Iris pigment epithelial cell (primary cell): ENCODE results near the gene IL7R.

Experiments
- DNase-seq: peaks from one replicate; pipeline ENCODE4 v3.0.0-alpha.2; 2011; ENCODE audit warnings: low read depth

The IL7R gene, protein sequence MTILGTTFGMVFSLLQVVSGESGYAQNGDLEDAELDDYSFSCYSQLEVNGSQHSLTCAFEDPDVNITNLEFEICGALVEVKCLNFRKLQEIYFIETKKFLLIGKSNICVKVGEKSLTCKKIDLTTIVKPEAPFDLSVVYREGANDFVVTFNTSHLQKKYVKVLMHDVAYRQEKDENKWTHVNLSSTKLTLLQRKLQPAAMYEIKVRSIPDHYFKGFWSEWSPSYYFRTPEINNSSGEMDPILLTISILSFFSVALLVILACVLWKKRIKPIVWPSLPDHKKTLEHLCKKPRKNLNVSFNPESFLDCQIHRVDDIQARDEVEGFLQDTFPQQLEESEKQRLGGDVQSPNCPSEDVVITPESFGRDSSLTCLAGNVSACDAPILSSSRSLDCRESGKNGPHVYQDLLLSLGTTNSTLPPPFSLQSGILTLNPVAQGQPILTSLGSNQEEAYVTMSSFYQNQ

GRCh38 chr5:35856765-35857351 lies at the start of gene IL7R:
Gene IL7R (plus strand): TSS chr5:35856891. CDS start chr5:35856978, 87 bp downstream.
- DNase-seq: peak; percentile 75

DNA sequence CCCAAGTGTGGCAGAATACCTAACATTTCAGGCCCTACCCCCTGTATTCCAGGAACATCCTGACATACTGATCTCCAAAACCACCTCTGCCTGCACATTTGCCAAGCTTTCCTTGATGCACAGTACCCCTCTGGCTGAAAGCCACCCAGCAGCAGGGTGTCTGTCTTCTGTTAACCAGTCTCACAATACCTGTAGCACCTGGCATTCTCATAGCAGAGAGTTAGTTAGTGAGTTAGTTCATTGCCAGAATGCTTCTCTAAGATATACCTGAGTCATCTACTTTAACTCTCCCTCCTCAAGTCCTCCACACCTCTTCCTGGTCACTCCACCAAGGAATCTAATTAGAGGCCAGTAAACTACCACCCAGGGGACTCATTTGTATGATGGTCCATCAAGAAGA lies 46.1 kb upstream of the IL7R start:
- no peak for DNase-seq

DNA sequence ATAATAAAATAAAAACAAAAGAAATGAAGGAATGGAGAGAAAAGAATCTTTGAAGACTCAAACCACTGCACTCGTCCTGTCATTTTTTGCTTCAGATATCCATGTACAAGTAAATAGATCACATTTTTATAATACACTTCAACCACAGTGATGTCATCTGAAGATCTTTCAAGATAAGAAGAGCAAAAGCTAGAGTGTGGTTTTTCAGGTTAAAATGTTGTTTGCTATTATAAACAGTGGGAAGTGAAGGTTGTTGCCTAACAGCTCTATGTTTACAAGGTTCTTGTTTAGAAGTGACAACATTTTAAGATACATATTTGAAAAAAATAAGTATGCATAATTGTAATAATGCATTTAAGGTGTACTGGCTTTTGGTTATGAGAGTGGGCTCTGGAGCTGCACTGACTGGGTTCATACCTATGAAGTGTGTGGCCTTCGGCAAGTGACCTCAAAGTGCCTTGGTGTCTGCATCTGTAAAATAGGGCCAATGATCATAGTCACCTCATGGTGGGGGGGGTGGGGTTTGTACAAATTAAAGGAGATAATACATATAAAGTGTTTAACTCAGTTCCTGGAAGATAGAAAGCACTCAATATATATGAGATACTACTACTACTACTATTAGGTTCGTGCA lies 45.5 kb upstream of the IL7R start:
- DNase-seq: peak; percentile 75

DNA sequence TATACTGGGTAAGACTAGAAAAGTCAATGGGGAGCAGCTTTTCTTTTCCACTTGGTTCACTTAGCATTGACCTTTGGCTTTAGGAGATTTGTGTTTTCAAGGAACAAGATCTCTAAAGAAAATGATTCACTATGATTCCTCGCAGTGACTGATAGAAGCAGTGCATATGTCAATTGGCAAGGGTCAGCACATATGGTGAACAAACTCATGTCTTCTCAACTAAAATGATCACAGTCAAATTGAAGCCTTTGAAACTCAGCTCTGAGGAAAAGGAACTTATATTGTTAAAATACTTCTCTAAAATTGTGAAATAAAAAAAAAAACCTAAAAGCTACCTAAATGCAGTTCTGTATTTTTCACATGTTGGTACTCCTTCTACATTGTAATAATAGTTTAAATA lies 43.2 kb upstream of the IL7R start:
- no peak for DNase-seq

DNA sequence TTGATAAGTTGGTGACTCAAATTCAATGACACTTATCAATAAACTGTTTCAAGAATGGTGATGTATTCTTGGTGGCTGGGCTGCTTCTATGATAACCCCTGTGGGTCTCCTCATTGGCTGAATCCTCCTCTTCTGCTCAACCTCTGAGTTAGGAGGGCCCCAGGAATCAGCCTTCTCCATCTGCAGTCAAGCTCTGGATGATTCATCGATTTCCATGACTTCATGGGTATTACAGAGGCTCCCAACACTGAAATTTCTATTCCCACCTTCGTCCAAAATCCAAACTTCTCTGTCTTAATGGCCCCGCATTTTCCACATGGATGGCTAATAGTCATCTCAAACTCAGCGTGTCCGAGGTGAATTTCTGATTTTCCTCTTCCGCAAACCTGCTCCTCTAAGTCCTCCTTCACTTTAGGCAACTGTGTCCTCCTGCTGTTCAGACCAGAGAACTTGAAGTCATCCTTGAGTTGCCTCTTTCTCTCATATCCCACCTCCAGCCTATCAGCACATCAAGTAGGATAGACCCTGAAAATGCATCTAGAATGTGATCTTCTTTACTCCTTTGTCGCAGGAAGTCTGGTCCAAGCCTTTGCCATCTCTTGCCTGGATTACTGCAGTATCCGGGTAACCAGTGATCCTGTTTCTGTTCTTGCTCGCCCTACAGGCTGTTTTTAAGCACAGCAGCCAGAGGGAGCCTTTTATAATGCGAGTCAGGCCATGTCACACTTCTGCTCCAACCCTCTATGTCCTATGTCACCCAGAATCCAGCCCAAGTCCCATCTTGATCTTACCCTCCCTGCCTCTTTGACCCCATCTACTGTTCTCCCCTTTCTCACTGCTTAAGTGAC lies 41.4 kb upstream of the IL7R start:
- DNase-seq: peak; percentile 31

DNA sequence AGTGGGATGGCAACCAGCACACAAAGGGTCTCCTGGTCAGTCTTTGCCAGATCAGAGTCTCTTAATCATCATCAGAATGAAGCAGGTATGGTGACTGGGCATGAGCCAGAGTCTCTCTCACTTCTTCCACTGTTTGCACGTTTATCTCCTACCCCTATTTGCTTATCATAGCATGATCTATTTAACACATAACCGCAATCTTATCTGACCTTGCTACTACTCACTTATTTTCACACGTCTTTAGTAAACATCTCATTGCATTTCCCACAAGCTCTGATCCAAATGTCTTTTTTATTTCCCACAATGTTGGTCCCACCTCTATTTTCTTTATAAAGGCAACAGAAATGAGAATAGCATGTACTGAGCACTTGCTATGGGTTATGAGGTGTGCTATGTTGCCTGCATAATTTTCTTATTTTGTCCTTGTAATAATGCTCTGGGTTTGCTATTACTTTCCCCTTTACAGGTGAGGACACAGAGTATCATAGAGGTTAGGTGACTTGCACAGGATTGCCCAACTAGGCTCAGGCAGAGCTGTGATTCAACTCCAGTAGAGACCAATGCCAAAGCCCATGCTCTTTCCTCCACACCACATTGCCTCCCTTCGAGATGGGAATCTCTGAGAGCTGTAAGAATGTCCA lies 39.7 kb upstream of the IL7R start:
- DNase-seq: no peak

GRCh38 chr5:35819026-35819425 lies 37.7 kb upstream of the IL7R start:
- no peak for DNase-seq

DNA sequence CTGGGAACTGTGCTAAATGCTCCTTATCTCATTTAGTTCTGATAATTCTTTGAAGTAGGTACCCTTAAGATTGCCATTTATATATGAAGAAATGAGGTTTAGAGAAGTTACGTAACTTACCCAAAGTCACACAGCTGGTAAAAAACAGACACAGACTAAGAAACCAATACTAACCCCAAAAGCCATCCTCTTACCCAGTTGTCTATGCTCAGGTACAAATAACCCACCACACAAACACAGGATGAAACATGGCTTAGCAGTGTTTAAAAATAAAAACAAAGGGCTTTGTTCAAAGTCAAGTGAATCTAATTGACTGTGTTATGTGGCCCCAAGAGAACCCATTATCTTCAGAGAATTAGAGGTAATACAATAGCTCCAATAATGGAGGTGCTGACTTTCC lies 37.0 kb upstream of the IL7R start:
- DNase-seq: no peak

- DNase-seq: no peak
Observed at GRCh38 chr5:35820735-35821134, 36.0 kb upstream of the IL7R start.

DNA sequence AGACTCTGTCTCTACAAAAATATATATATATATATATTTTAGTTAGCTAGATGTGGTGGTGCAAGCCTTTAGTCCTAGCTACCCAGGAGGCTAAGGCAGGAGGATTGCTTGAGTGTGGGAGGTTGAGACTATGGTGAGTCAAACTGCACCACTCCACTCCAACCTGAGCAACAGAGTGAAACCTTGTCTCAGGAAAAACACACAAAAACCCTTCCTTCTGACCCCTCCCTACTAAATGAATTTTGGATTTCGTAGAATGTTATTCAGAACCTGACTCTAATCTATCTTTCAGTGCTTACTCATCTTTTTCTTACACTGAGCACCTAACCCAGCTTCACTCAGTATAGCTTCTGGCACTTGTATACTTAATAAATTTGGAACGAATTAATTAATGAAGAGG lies 35.2 kb upstream of the IL7R start:
- DNase-seq: no peak

- DNase-seq: no peak
Observed at GRCh38 chr5:35822511-35822910, 34.2 kb upstream of the IL7R start.

GRCh38 chr5:35823347-35824098 lies 33.2 kb upstream of the IL7R start:
- DNase-seq: no peak

DNA sequence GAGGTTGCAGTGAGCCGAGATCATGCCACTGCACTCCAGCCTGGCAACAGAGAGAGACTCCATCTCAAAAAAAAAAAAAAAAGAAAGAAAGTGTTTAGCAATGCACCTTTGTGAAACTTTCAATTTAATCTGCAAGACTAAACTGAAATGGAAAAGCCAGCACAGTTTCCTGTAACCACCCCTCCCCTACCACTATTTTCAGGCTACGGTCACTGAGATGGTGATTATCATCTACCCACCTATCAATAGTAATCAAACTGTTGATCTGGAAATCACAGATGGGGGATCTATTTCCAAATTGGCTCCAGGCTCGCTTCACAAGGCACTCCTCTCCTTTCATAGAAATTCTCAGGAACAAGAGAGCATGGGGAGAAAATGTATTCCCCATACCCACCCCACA lies 30.6 kb upstream of the IL7R start:
- no peak for DNase-seq

DNA sequence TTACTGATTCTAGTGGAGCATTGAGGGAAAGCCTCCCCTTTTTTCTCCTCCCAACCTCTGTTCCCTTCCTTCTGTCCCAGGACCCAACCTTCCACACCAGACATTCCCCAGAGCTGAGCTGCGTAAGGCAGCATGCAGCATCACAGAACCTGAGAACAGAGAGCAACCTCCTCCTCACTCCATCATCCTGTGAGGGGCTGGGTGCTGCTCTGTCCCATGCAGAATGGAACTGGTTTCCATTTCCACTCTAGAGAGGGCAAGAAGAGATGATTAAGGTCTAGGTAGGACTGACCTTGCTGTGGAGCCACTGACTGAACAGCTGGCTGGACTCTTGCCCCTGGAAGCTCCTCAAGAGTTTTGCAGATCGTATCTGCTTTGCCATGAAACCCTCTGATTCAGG lies 30.1 kb upstream of the IL7R start:
- no peak for DNase-seq

- DNase-seq: no peak
Observed at GRCh38 chr5:35828082-35828598, 28.6 kb upstream of the IL7R start.

DNA sequence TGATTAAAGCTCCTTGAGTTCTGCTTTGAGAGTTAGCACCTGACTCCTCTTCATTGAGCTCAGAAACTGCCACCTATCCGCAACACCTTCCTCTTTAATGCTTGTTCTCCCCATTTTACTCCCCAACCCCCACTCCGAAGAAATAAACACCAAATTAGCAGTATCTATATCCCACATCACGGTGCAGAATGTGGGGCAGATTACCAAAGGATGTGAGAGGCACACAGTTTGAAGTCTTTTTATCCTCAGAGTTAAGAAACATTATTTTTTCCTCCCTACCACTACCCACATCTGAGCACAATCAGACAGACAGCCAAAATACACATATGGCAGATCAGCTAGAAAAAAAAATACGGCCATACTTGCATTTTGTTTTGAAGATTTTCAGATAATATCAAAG lies 26.1 kb upstream of the IL7R start:
- no peak for DNase-seq

- no peak for DNase-seq
Observed at GRCh38 chr5:35832762-35833161, 23.9 kb upstream of the IL7R start.

GRCh38 chr5:35833224-35833623 lies 23.5 kb upstream of the IL7R start:
- DNase-seq: no peak

- DNase-seq: no peak
Observed at GRCh38 chr5:35835796-35836742, 20.6 kb upstream of the IL7R start.
